ENCODE results near the gene LCE1C.

GRCh38 chr1:152777510-152778137 lies 28.8 kb downstream of the LCE1C start:
- TF ChIP-seq TCF7 (IDR thresholded peaks at IDR 0.05; ENCODE audit: borderline replicate concordance): no peak
- TF ChIP-seq, protein P1, sequence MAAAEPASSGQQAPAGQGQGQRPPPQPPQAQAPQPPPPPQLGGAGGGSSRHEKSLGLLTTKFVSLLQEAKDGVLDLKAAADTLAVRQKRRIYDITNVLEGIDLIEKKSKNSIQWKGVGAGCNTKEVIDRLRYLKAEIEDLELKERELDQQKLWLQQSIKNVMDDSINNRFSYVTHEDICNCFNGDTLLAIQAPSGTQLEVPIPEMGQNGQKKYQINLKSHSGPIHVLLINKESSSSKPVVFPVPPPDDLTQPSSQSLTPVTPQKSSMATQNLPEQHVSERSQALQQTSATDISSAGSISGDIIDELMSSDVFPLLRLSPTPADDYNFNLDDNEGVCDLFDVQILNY (CRISPR knock-in tag; IDR thresholded peaks at IDR 0.05): no peak
- TF ChIP-seq EZH2 (IDR thresholded peaks at IDR 0.05; ENCODE audit: borderline replicate concordance, low read depth, low read length): no peak
- TF ChIP-seq REST (IDR thresholded peaks at IDR 0.05; ENCODE audit: borderline replicate concordance): 0 out of 2 replicates have a peak, but pooled peaks have one; percentile 8
- no peak for TF ChIP-seq REST (CRISPR knock-in tag; IDR thresholded peaks at IDR 0.05; ENCODE audit: low read depth)
- no peak for TF ChIP-seq YY1 (IDR thresholded peaks at IDR 0.05; ENCODE audit: borderline replicate concordance in 1 of 3, control insufficient read depth in 1 of 3, extremely low read depth in 1 of 3, insufficient read depth in 3 of 3, insufficient read length in 1 of 3, insufficient replicate concordance in 2 of 3, low read depth in 1 of 3, low read length in 2 of 3)
- no peak for TF ChIP-seq ZFX (CRISPR knock-in tag; IDR thresholded peaks at IDR 0.05)
- no peak for TF ChIP-seq SMAD2 (IDR thresholded peaks at IDR 0.05; ENCODE audit: low read depth, low read length)
- TF ChIP-seq ZNF785 (CRISPR knock-in tag; IDR thresholded peaks at IDR 0.05): no peak
- TF ChIP-seq ZFP36 (IDR thresholded peaks at IDR 0.05; ENCODE audit: low read depth, low read length, partially characterized antibody): no peak
- no peak for TF ChIP-seq ZNF12 (CRISPR knock-in tag; IDR thresholded peaks at IDR 0.05)
- TF ChIP-seq, protein P2, sequence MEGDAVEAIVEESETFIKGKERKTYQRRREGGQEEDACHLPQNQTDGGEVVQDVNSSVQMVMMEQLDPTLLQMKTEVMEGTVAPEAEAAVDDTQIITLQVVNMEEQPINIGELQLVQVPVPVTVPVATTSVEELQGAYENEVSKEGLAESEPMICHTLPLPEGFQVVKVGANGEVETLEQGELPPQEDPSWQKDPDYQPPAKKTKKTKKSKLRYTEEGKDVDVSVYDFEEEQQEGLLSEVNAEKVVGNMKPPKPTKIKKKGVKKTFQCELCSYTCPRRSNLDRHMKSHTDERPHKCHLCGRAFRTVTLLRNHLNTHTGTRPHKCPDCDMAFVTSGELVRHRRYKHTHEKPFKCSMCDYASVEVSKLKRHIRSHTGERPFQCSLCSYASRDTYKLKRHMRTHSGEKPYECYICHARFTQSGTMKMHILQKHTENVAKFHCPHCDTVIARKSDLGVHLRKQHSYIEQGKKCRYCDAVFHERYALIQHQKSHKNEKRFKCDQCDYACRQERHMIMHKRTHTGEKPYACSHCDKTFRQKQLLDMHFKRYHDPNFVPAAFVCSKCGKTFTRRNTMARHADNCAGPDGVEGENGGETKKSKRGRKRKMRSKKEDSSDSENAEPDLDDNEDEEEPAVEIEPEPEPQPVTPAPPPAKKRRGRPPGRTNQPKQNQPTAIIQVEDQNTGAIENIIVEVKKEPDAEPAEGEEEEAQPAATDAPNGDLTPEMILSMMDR (IDR thresholded peaks at IDR 0.05 in 2 of 3, conservative IDR thresholded peaks at IDR 0.05 in 1 of 3; ENCODE audit: insufficient read depth in 2 of 3, low read depth in 1 of 3, low read length in 3 of 3): peak; percentile 56 to 68 (median 67)

Measured in K562 (cell line).